Tongue (tissue), 3 donors: ENCODE results near the gene GGTLC2. TPM values are rescaled to one million over a fixed set of nuclear protein-coding genes. Genes with fewer than 3 reads are reported as not detected.

Source experiments
- DNase-seq: peaks from one replicate; pipeline ENCODE4 v3.0.0-alpha.2; 2015
- small RNA-seq: library from RNA; depleted of rRNA; stranded (forward); fragments of <200 nt; gene quantifications from one replicate; pipeline ENCODE3, GENCODE V24; 2014; ENCODE audit warnings: low replicate concordance
- total RNA-seq: library from RNA; depleted of rRNA; stranded (reverse); fragments of >200 nt; gene quantifications from one replicate; pipeline ENCODE4 v1.2.3, GENCODE V29; 2014

Gene GGTLC2
- total RNA-seq, 1 donor from 2014 or later: not detected

DNA sequence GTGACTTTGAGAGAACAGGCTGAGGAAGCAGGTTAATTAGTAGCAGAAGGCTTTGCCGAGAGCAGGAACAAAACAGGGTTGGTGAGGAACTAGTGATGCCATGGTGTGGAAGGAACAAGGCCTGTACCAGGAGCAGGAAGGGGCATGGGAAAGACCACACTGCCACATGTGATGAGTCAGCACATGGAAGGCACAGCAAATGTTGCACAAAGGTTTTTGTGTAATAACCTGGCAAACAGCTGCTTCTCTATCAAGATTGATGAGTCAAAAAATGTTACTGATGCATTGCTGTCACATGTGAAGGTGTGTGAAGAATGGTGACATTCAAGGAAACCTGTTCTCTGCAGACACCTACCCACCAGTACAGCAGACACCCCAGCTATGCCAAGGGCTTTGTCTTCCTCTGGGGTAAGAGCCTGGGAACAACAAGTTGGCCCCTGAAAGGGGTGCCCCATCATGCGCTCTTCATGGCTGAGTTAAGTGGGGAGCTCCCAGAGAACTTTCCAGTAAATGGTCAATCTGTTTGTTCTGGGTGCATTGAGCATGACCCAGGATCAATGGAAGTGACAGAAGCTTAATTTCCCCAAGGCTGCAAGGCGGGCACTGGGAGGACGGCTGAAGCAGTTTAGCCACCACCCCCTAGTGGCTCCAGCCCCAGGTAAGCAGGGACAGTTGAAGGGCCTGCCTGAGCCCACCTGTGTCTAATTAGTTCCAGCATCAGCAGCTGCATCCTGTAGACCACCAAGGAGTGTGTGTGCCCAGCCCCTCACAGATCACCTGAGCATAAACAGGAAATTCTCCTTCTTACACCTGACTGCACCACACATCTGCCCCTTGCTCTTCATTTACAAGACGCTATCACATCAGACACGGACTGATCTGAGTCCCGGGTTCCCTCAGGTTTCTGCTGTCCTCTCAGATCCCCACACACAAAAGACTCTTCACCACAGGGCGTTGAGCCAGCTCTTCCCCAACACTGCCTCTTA is 47.6 kb downstream of the GGTLC2 start:
- DNase-seq: no peak

DNA sequence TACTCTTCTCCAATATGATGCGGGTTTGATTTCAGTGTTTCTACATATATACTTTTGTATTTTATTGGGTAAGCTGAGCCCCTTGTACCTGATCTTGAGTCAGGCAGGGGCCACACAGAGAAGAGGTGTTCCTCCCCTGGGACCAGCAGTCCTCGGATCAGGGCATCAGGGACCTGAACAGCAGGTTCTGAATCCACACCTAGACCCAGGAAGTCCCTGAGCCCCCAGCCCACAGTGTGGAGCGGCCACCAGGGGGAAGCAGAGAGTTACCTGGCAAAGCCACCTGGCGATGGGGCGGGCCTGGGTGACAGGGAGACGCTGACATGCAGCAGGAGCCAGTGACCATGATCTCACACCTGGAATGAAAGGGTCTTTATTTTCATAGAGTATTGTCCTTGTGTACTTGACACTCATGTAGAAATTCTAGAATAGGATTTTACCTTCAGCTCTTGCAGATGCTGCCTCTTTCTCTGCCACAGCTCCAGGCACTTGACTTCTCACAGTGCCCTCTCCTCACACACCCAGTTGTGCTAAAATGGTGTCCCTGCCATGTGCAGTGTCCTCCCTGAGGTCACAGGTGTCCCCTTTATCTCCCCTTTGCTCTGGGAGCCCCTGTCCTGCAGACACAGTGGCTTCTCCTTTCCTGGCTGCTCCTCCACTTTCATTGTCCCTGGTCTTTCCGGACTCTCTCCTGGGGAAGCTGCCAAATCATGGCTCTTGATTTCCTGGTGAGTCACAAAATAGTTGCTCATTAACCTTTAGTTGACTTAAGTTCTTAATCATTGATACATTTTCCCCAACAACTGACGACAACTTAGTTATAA is 48.5 kb downstream of the GGTLC2 start:
- peak; percentile 44 for DNase-seq

DNA sequence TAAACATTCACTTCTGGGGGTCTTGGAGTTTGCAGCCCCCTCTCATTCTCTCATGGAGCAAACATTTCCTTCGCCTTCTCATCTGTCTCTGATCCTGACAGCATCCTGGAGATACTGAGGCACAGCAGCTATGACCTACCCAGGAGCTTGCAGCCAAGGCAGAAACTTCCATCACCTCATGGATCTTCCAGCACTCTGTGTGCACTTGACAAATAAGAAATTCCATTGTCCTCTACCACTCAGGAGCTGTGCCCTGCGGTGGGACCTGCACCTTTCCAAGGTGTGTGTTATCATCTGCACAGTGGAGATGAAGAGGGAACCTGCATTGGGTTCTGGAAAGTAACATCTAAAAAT is 49.1 kb downstream of the GGTLC2 start:
- DNase-seq: no peak

DNA sequence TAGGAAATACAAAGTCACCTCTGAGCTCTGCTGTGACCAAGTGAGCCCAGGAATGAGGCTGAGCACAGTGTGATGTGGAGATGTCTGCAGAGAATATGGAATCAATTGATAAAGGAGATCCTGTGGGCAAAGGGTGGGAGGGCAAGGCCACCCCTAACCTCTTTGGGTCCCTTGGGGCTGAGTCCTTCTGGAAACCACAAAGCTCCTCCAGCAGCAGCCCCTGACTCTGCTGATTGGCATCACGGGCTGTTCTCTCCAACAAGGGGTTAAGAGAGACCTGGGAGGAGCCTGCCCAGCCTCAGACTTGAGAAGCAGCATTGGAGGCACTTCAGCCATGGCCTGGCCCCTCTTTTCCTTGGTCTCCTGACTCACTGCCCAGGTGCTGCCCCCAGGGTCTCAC is 49.7 kb downstream of the GGTLC2 start:
- no peak for DNase-seq

DNA sequence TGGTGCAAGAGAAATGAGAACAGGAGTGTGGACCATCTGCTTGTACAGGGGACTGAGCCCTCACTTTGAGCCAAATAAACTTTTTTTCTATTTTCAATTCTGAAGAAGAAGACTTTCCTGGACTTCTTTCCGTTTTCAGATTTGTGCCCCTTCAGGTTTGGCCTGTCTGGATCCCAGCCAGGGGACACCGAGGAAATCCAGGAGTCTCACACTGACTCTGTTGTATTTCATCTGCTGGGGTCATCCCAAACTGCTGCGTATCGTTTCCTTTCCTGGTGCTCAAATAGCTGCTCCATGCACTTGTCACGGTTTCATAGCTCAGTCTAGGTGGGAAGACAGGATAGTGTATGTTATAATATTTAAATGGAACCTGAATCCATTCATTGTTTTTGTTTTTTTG is 51.7 kb downstream of the GGTLC2 start:
- DNase-seq: no peak

Small RNA genes lying within 50 kb of the gene (small RNA-seq; reads per million reads assigned to genes)
- gene AC244250.2: not detected
- not detected for gene IGLV3-29
- not detected for gene IGLVVI-25-1

Other genes starting within 250 kb of the GGTLC2 start
- gene ZNF280B, start 135.9 kb upstream of the GGTLC2 start, total RNA-seq: 1.0 TPM
- not detected for gene ZNF280A, start 124.3 kb upstream of the GGTLC2 start, total RNA-seq
- gene PRAME, start 85.3 kb upstream of the GGTLC2 start, total RNA-seq: not detected
- not detected for gene IGLL5, start 243.2 kb downstream of the GGTLC2 start, total RNA-seq